WTC11 (cell line): ENCODE measurements around the gene CAV1. TPM values are rescaled to one million over a fixed set of nuclear protein-coding genes. Genes with fewer than 3 reads are reported as not detected.

Source experiments
- ATAC-seq: fragments of 200-7000 bp; cut with Tn5 transposase; 2 replicates; pipeline ENCODE4 v1.10.0; 2021; ENCODE audit warnings: mild to moderate bottlenecking, moderate library complexity
- CTCF ChIA-PET: fragments of 300-600 bp; sonication (Branson Sonifier 250); formaldehyde crosslinking; loops from one replicate; lab custom pipeline; 2021; ENCODE audit warnings: antibody characterized with exemption; lab: Charles Lee
- POLR2A ChIA-PET: fragments of 350-600 bp; sonication (Branson Sonifier 250); formaldehyde crosslinking; loops from one replicate; lab custom pipeline; 2021; ENCODE audit warnings: antibody characterized with exemption; lab: Charles Lee
- DNase-seq: peaks from one replicate; pipeline ENCODE4 v3.0.0; 2021; ENCODE audit warnings: low spot score
- H3K27ac Mint-ChIP-seq: 2 replicates; pipeline ENCODE4 v1.8.0; 2021; ENCODE audit warnings: mixed read lengths
- H3K27me3 Mint-ChIP-seq: 2 replicates; pipeline ENCODE4 v1.8.0; 2021; ENCODE audit warnings: low read depth, mild to moderate bottlenecking, moderate library complexity, mixed read lengths
- H3K36me3 Mint-ChIP-seq: 2 replicates; pipeline ENCODE4 v1.8.0; 2021; ENCODE audit warnings: mixed read lengths
- H3K4me1 Mint-ChIP-seq: 2 replicates; pipeline ENCODE4 v1.8.0; 2022; ENCODE audit warnings: mixed read lengths
- H3K4me3 Mint-ChIP-seq: 2 replicates; pipeline ENCODE4 v1.8.0; 2021; ENCODE audit warnings: mild to moderate bottlenecking, moderate library complexity, mixed read lengths
- H3K9me3 Mint-ChIP-seq: 2 replicates; pipeline ENCODE4 v1.8.0; 2021; ENCODE audit warnings: mixed read lengths
- ATF1 ChIP-seq: sonication (generic); formaldehyde crosslinking; IDR thresholded peaks from 2 replicates; pipeline ENCODE4 v1.8.1; 2023; ENCODE audit warnings: mild to moderate bottlenecking, moderate library complexity, missing genetic modification reagents
- CDX4 ChIP-seq: fragments of 250-450 bp; sonication (Bioruptor Pico); IDR thresholded peaks from 2 replicates; pipeline ENCODE4 v1.9.0; 2021; ENCODE audit warnings: moderate library complexity, mild to moderate bottlenecking, inconsistent platforms, borderline replicate concordance
- CREM ChIP-seq: sonication (generic); formaldehyde crosslinking; IDR thresholded peaks from 2 replicates; pipeline ENCODE4 v1.8.1; 2022; ENCODE audit warnings: mild to moderate bottlenecking, missing genetic modification reagents, moderate library complexity
- CTCF ChIP-seq: fragments of 200-600 bp; IDR thresholded peaks from 2 replicates; pipeline ENCODE4 v1.8.0; 2022; ENCODE audit warnings: antibody characterized with exemption
- EMX1 ChIP-seq: fragments of 250-450 bp; sonication (Bioruptor Pico); IDR thresholded peaks from 2 replicates; pipeline ENCODE4 v1.8.0; 2021; ENCODE audit warnings: mild to moderate bottlenecking
- HMGA2 ChIP-seq: fragments of 250-450 bp; sonication (Bioruptor Pico); IDR thresholded peaks from 2 replicates; pipeline ENCODE4 v1.4.0; 2021; ENCODE audit warnings: mild to moderate bottlenecking, moderate library complexity
- IRF2 ChIP-seq: sonication (generic); formaldehyde crosslinking; IDR thresholded peaks from 2 replicates; pipeline ENCODE4 v1.8.0; 2022; ENCODE audit warnings: low read depth, missing genetic modification reagents, borderline replicate concordance
- NFATC4 ChIP-seq: fragments of 250-450 bp; sonication (Bioruptor Pico); IDR thresholded peaks from 2 replicates; pipeline ENCODE4 v1.9.0; 2021; ENCODE audit warnings: mild to moderate bottlenecking
- NFYB ChIP-seq: sonication (generic); formaldehyde crosslinking; conservative IDR thresholded peaks from 2 replicates; pipeline ENCODE4 v1.8.0; 2022; ENCODE audit warnings: low read depth, missing genetic modification reagents
- NR1H2 ChIP-seq: sonication (generic); formaldehyde crosslinking; IDR thresholded peaks from 2 replicates; pipeline ENCODE4 v1.9.0; 2021; ENCODE audit warnings: mild to moderate bottlenecking, moderate library complexity, missing genetic modification reagents
- PRDM15 ChIP-seq: sonication (generic); formaldehyde crosslinking; IDR thresholded peaks from 2 replicates; pipeline ENCODE4 v1.8.0; 2022; ENCODE audit warnings: missing genetic modification reagents
- PREB ChIP-seq: sonication (generic); formaldehyde crosslinking; IDR thresholded peaks from 2 replicates; pipeline ENCODE4 v1.8.1; 2022; ENCODE audit warnings: mild to moderate bottlenecking, missing genetic modification reagents, moderate library complexity, borderline replicate concordance
- TEAD4 ChIP-seq: sonication (generic); formaldehyde crosslinking; IDR thresholded peaks from 2 replicates; pipeline ENCODE4 v1.8.0; 2022; ENCODE audit warnings: mild to moderate bottlenecking, missing genetic modification reagents
- USF2 ChIP-seq: sonication (generic); formaldehyde crosslinking; IDR thresholded peaks from 2 replicates; pipeline ENCODE4 v1.8.1; 2023; ENCODE audit warnings: mild to moderate bottlenecking, missing genetic modification reagents, moderate library complexity
- ZNF138 ChIP-seq: sonication (generic); formaldehyde crosslinking; conservative IDR thresholded peaks from 2 replicates; pipeline ENCODE4 v1.8.1; 2022; ENCODE audit warnings: mild to moderate bottlenecking, moderate library complexity, missing genetic modification reagents
- ZNF532 ChIP-seq: fragments of 250-450 bp; sonication (Bioruptor Pico); IDR thresholded peaks from 2 replicates; pipeline ENCODE4 v1.9.0; 2021; ENCODE audit warnings: mild to moderate bottlenecking, borderline replicate concordance
- total RNA-seq: library from RNA; stranded (reverse); gene quantifications from 3 replicates; pipeline ENCODE4 v1.2.3, GENCODE V29; 2021

CAV1 gene
- total RNA-seq, 1 experiment from 2014 or later, result 19.7 TPM

- TF ChIP-seq ZNF532 (CRISPR knock-in tag) (no peak), HMGA2 (CRISPR knock-in tag) (no peak), CREM (CRISPR knock-in tag) (no peak), ATF1 (CRISPR knock-in tag) (no peak), USF2 (CRISPR knock-in tag) (no peak)
Observed at GRCh38 chr7:116597384-116597783, 72.5 kb downstream of the CAV1 start (continued).

- Mint-ChIP-seq H3K4me1 (peaks cover 6% of the 10 kb centered on the region), H3K27ac (no peak overlapping the region), H3K36me3 (no peaks in the 10 kb centered on the region), H3K27me3 (no peaks in the 10 kb centered on the region), H3K9me3 (no peaks in the 10 kb centered on the region), H3K4me3 (no peak overlapping the region)
- DNase-seq (peak; percentile 37), ATAC-seq (peak; percentile 92)
- POLR2A ChIA-PET, result no interaction called here
- CTCF ChIA-PET, result no interaction called here
- TF ChIP-seq CDX4 (no peak), NFATC4 (CRISPR knock-in tag) (no peak), NR1H2 (CRISPR knock-in tag) (no peak), CTCF (peak; percentile 31; the same call in 1 of the 2 replicates)
Observed at GRCh38 chr7:116598278-116598677, 73.4 kb downstream of the CAV1 start.

- H3K4me3 Mint-ChIP-seq, result no peak overlapping the region
- H3K36me3 Mint-ChIP-seq, result no peaks in the 10 kb centered on the region
- H3K27ac Mint-ChIP-seq, result no peak overlapping the region
- ATAC-seq (no peak), DNase-seq (no peak)
- no peaks in the 10 kb centered on the region for H3K9me3 Mint-ChIP-seq
- peaks cover 3% of the 10 kb centered on the region for H3K4me1 Mint-ChIP-seq
- TF ChIP-seq IRF2 (CRISPR knock-in tag), result no peak
- TF ChIP-seq ZNF138 (CRISPR knock-in tag), result no peak
- TF ChIP-seq CDX4, result no peak
- no peak for TF ChIP-seq TEAD4 (CRISPR knock-in tag)
- TF ChIP-seq NFATC4 (CRISPR knock-in tag), result no peak
- no peak for TF ChIP-seq PRDM15 (CRISPR knock-in tag)
- TF ChIP-seq NFYB, result no peak
- no peak for TF ChIP-seq PREB
- no peak for TF ChIP-seq EMX1 (CRISPR knock-in tag)
- H3K27me3 Mint-ChIP-seq, result no peaks in the 10 kb centered on the region
- ChIA-PET CTCF (no interaction called here), POLR2A (no interaction called here)
Observed at GRCh38 chr7:116598861-116599260, 74.0 kb downstream of the CAV1 start.
